HS-27A (cell line): ENCODE measurements around the gene C20orf202.
"Not testable (repeated sequence)": the region's sequence is repeated elsewhere in the genome, so short reads cannot be mapped to it uniquely, and the experiment has no call there.

Source experiments
- DNase-seq: peaks from one replicate; pipeline ENCODE4 v3.0.0-alpha.2; 2012; ENCODE audit warnings: low read depth, missing footprints

C20orf202 gene

GRCh38 chr20:1247689-1248088, 44.4 kb downstream of the C20orf202 start:
- no peak for DNase-seq

- DNase-seq = not testable (repeated sequence)
Measured at GRCh38 chr20:1250282-1250681, 47.0 kb downstream of the C20orf202 start.

GRCh38 chr20:1252416-1252815, 49.2 kb downstream of the C20orf202 start:
- no peak for DNase-seq

- no peak for DNase-seq
Measured at GRCh38 chr20:1254254-1254653, 51.0 kb downstream of the C20orf202 start.

- DNase-seq = no peak
Measured at GRCh38 chr20:1255675-1256074, 52.4 kb downstream of the C20orf202 start.
